ENCODE data around the gene PHPT1. TPM values are rescaled to one million over a fixed set of nuclear protein-coding genes. Genes with fewer than 3 reads are reported as not detected.
"Not testable (repeated sequence)": the region's sequence is repeated elsewhere in the genome, so short reads cannot be mapped to it uniquely, and the experiment has no call there.

Gene PHPT1
- total RNA-seq, 4 donors from 2014 or later: 43.4 to 84.1 (median 53.9) TPM

- Histone ChIP-seq H3K4me3 (peak within 1 kb of the TSS; percentile 48 to 65 (median 49)), H3K4me1 (peaks cover 42 to 71% (median 67%) of the 10 kb centered on the region in 4 donors), H3K27ac (replicated peaks in 1 of 4) (peak within 1 kb of the TSS in 3 of 4 donors; percentile 14 to 66 (median 17)), H3K36me3 (peaks cover 0 to 39% (median 35%) of the 10 kb centered on the region in 4 donors), H3K27me3 (peaks cover 4 to 47% (median 31%) of the 10 kb centered on the region in 4 donors)
- H3K9me3 ChIP-seq; DNase-seq (ENCODE audit: extremely low spot score); intact Hi-C loops (cut with DNase I): not testable (repeated sequence)
- TF ChIP-seq CTCF (IDR thresholded peaks at IDR 0.05) (peak; percentile 75 to 98 (median 81)), POLR2AphosphoS5 (IDR thresholded peaks at IDR 0.05) (peak; percentile 38 to 47)
- WGBS: 0% methylated on average over 5 of the region's 27 CpGs
These were observed 6.7 kb upstream of the PHPT1 start, which contains the start of gene AJM1 for GRCh38 chr9:136842380-136842948. TSS of gene AJM1 (plus strand) at chr9:136842478. CDS start at chr9:136844415, 1,937 bp downstream.

GRCh38 chr9:136843159-136843800 is 5.9 kb upstream of the PHPT1 start:
- H3K27me3 ChIP-seq: peaks cover 4 to 55% (median 36%) of the 10 kb centered on the region in 4 donors
- intact Hi-C loops (cut with DNase I); DNase-seq (ENCODE audit: extremely low spot score); H3K9me3 ChIP-seq: not testable (repeated sequence)
- 11% methylated on average over 10 of the region's 21 CpGs for WGBS
- H3K27ac ChIP-seq (replicated peaks in 1 of 4): peak overlapping the region in 2 of 4 donors; percentile 14 to 66
- H3K36me3 ChIP-seq: peaks cover 0 to 31% (median 26%) of the 10 kb centered on the region in 4 donors
- peaks cover 48 to 79% (median 75%) of the 10 kb centered on the region in 4 donors for H3K4me1 ChIP-seq
- H3K4me3 ChIP-seq: peak overlapping the region; percentile 13 to 65 (median 49)

GRCh38 chr9:136843801-136844740 is 5.1 kb upstream of the PHPT1 start:
- Histone ChIP-seq H3K4me1 (peaks cover 50 to 83% (median 79%) of the 10 kb centered on the region in 4 donors), H3K4me3 (peak overlapping the region; percentile 8 to 13 (median 11)), H3K36me3 (peaks cover 0 to 23% (median 19%) of the 10 kb centered on the region in 4 donors), H3K27ac (replicated peaks in 1 of 4) (peak overlapping the region in 1 of 4 donors; percentile 66), H3K27me3 (peaks cover 4 to 55% (median 36%) of the 10 kb centered on the region in 4 donors)
- intact Hi-C loops (cut with DNase I); H3K9me3 ChIP-seq; DNase-seq (ENCODE audit: extremely low spot score): not testable (repeated sequence)
- TF ChIP-seq CTCF (IDR thresholded peaks at IDR 0.05): peak; percentile 63 to 78 (median 71)
- 9% methylated on average over 13 of the region's 99 CpGs for WGBS

GRCh38 chr9:136844761-136845464 is 4.3 kb upstream of the PHPT1 start:
- intact Hi-C loops (cut with DNase I): loop anchor here (5.0 kb wide), 1 partner anchor 43 kb away; no protein-coding TSS in a partner anchor
- H3K4me1 ChIP-seq: peaks cover 53 to 87% (median 83%) of the 10 kb centered on the region in 4 donors
- WGBS: 47% methylated on average over 8 of the region's 88 CpGs
- H3K27me3 ChIP-seq: peaks cover 4 to 55% (median 36%) of the 10 kb centered on the region in 4 donors
- DNase-seq (ENCODE audit: extremely low spot score): no peak
- TF ChIP-seq EP300 (IDR thresholded peaks at IDR 0.05) (no peak), POLR2AphosphoS5 (IDR thresholded peaks at IDR 0.05) (no peak), POLR2A (IDR thresholded peaks at IDR 0.05; ENCODE audit: low read depth) (no peak), CTCF (IDR thresholded peaks at IDR 0.05) (no peak)
- H3K9me3 ChIP-seq: no peaks in the 10 kb centered on the region
- H3K36me3 ChIP-seq: peaks cover 0 to 15% (median 10%) of the 10 kb centered on the region in 4 donors
- no peak overlapping the region for H3K4me3 ChIP-seq
- no peak overlapping the region for H3K27ac ChIP-seq (replicated peaks in 1 of 4)
